ENCODE measurements around the gene LDLRAD4.

LDLRAD4 gene

DNA sequence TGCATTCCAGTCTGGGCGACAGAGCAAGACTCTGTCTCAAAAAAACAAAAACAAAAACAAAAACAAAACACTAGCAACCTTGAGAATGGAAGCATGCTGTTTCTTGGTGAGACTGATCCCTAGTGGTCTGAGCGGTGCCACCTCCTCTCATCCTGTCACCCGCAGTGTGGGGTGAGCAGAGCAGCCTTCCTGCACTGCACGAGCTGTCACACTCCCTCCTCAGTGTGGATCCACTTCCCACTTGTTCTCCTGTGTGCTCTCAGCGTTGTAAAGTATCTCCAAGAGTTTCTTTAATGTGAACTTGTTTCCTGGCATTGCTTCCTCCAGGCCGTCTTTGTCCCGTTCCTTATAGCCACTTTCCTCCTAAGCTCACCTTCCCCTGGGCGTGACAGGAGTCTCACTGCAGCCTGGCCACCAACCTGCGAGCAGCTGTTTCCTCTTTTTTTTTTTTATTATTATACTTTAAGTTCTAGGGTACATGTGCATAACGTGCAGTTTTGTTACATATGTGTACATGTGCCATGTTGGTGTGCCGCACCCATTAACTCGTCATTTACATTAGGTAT, 287.3 kb downstream of the LDLRAD4 start:
- Histone ChIP-seq H2BK120ac (ENCODE audit: low read depth, low read length) (no peak overlapping the region), H2AFZ (ENCODE audit: low read depth, low read length) (no peak overlapping the region), H2BK5ac (ENCODE audit: low read depth, low read length, poor library complexity, severe bottlenecking) (no peak overlapping the region), H3K23ac (ENCODE audit: low read length in 2 of 2) (no peak overlapping the region), H3K27me3 (ENCODE audit: control insufficient read depth in 1 of 2, insufficient read depth in 1 of 2, low read length in 2 of 2) (peaks cover 9 to 30% of the 10 kb centered on the region in 2 experiments), H2BK12ac (ENCODE audit: low read length in 2 of 2) (no peak overlapping the region), H3K4ac (ENCODE audit: low read depth in 1 of 2, low read length in 2 of 2) (no peak overlapping the region), H3K4me3 (ENCODE audit: insufficient read depth in 1 of 2, low read depth in 1 of 2, low read length in 2 of 2) (no peak overlapping the region), H3K9me3 (ENCODE audit: control insufficient read depth, low read length) (no peaks in the 10 kb centered on the region), H3K4me1 (ENCODE audit: control insufficient read depth, insufficient read depth, low read depth, low read length) (peaks cover 1% of the 10 kb centered on the region), H3K36me3 (ENCODE audit: control insufficient read depth in 1 of 2, insufficient read depth in 2 of 2, low read depth in 1 of 2, low read length in 2 of 2) (no peaks in the 10 kb centered on the region), H2BK15ac (ENCODE audit: low read depth, poor library complexity, severe bottlenecking) (no peak overlapping the region), H3K14ac (ENCODE audit: low read length in 2 of 2) (no peak overlapping the region), H3K4me2 (ENCODE audit: low read length, poor library complexity, severe bottlenecking) (no peak overlapping the region), H3K18ac (ENCODE audit: low read depth in 1 of 2, low read length in 2 of 2) (no peak overlapping the region), H3K27ac (ENCODE audit: low read length, poor library complexity, severe bottlenecking) (no peak overlapping the region), H3K79me1 (replicated peaks; ENCODE audit: low read length, poor library complexity, severe bottlenecking) (no peaks in the 10 kb centered on the region), H3K9ac (ENCODE audit: low read length) (no peak overlapping the region), H4K8ac (ENCODE audit: low read length) (no peak overlapping the region), H2AK5ac (ENCODE audit: low read length, severe bottlenecking) (no peak overlapping the region), H4K91ac (ENCODE audit: low read length) (no peak overlapping the region)
- WGBS, result 71% methylated on average over 9 of the region's 12 CpGs
- DNase-seq, result no peak

DNA sequence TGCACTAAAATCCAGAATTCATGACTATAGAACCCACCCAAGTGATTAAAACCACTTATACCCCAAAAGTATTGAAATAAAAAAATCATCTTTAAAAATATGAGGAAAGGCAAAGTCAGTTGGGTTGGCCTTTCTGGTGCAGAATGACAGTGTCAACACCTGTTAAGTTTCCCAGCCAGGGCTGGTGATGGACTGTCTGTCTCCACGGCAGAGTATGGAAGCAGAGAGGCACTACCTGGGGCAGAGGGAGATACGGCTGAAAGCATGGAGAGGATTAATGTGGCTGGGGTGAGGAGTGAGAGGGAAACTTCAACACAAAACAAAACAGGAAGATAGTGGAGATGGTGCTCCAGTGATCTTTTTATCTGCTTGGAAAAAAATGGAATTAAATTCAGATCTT, 292.0 kb downstream of the LDLRAD4 start:
- Histone ChIP-seq H3K27me3 (ENCODE audit: control insufficient read depth in 1 of 2, insufficient read depth in 1 of 2, low read length in 2 of 2) (peaks cover 0 to 14% of the 10 kb centered on the region in 2 experiments), H3K18ac (ENCODE audit: low read depth in 1 of 2, low read length in 2 of 2) (no peak overlapping the region), H4K91ac (ENCODE audit: low read length) (no peak overlapping the region), H2AFZ (ENCODE audit: low read depth, low read length) (no peak overlapping the region), H3K4me3 (ENCODE audit: insufficient read depth in 1 of 2, low read depth in 1 of 2, low read length in 2 of 2) (no peak overlapping the region), H3K23ac (ENCODE audit: low read length in 2 of 2) (no peak overlapping the region), H2BK12ac (ENCODE audit: low read length in 2 of 2) (no peak overlapping the region), H2AK5ac (ENCODE audit: low read length, severe bottlenecking) (no peak overlapping the region), H2BK15ac (ENCODE audit: low read depth, poor library complexity, severe bottlenecking) (no peak overlapping the region), H2BK120ac (ENCODE audit: low read depth, low read length) (no peak overlapping the region), H3K9me3 (ENCODE audit: control insufficient read depth, low read length) (no peaks in the 10 kb centered on the region), H3K4ac (ENCODE audit: low read depth in 1 of 2, low read length in 2 of 2) (no peak overlapping the region), H3K9ac (ENCODE audit: low read length) (no peak overlapping the region), H3K27ac (ENCODE audit: low read length, poor library complexity, severe bottlenecking) (no peak overlapping the region), H3K36me3 (ENCODE audit: control insufficient read depth in 1 of 2, insufficient read depth in 2 of 2, low read depth in 1 of 2, low read length in 2 of 2) (no peaks in the 10 kb centered on the region), H3K4me1 (ENCODE audit: control insufficient read depth, insufficient read depth, low read depth, low read length) (no peaks in the 10 kb centered on the region), H2BK5ac (ENCODE audit: low read depth, low read length, poor library complexity, severe bottlenecking) (no peak overlapping the region), H4K8ac (ENCODE audit: low read length) (no peak overlapping the region), H3K4me2 (ENCODE audit: low read length, poor library complexity, severe bottlenecking) (no peak overlapping the region), H3K79me1 (replicated peaks; ENCODE audit: low read length, poor library complexity, severe bottlenecking) (no peaks in the 10 kb centered on the region), H3K14ac (ENCODE audit: low read length in 2 of 2) (no peak overlapping the region)
- 86% methylated on average over 2 of the region's 2 CpGs for WGBS
- no peak for DNase-seq

DNA sequence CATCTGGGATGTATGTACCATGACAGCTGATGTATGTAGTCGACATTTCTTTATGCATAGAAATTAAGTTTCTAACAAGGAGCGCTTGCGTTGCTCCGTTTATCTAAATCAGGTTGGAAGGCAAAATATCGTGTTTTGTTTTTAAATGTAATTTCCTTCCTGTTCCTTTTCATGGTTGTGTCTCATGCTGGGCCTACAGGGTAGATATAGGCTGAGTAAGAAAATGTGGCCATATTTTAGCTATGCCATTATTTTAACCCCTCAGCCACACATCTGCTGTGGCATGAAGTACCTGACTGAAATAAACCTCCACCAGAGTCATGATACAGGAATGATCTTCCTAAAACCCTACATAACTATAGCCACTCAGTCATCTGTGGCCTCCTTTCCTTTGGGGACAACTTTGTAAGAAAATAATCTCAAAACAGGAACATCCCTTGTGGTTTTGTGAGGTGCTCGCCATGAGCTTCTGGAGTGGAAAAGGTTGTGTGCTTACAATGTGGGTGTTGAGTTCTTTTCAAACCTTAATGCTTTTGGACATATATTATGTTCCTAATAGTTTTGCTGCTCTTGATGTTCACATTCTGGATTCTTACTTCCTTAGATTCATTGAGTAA, 293.5 kb downstream of the LDLRAD4 start:
- H3K27ac ChIP-seq (ENCODE audit: low read length, poor library complexity, severe bottlenecking), result no peak overlapping the region

DNA sequence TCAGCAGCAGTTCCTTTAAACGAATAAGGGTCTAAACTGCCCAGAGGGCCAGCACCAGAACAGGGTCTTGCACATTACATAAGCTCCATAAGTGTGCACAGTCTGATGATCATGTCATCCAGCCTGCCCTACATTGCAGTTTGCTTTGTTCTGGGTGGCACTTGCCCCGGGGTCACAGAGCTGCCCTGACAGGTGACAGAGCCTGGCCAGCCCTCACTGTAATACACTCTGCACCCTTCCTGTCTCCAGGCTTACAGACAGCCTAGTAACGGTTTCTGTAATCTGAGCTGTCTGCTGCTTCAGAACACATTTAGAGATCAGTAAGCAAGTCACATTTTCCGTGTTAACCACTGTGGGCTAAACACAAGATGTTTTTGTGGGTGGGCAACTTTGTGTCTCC, 294.5 kb downstream of the LDLRAD4 start:
- H2BK12ac ChIP-seq (ENCODE audit: low read length in 2 of 2), result no peak overlapping the region
- H3K23ac ChIP-seq (ENCODE audit: low read length in 2 of 2), result no peak overlapping the region
- DNase-seq, result no peak
- H3K9me3 ChIP-seq (ENCODE audit: control insufficient read depth, low read length), result peaks cover 1% of the 10 kb centered on the region
- no peak overlapping the region for H3K4me3 ChIP-seq (ENCODE audit: insufficient read depth in 1 of 2, low read depth in 1 of 2, low read length in 2 of 2)
- whole genome bisulfite sequencing, result 72% methylated on average over 3 of the region's 4 CpGs
- H3K9ac ChIP-seq (ENCODE audit: low read length), result no peak overlapping the region
- no peak overlapping the region for H3K27ac ChIP-seq (ENCODE audit: low read length, poor library complexity, severe bottlenecking)
- no peak overlapping the region for H4K91ac ChIP-seq (ENCODE audit: low read length)
- peaks cover 0 to 14% of the 10 kb centered on the region in 2 experiments for H3K27me3 ChIP-seq (ENCODE audit: control insufficient read depth in 1 of 2, insufficient read depth in 1 of 2, low read length in 2 of 2)
- H3K4me2 ChIP-seq (ENCODE audit: low read length, poor library complexity, severe bottlenecking), result no peak overlapping the region
- H2BK15ac ChIP-seq (ENCODE audit: low read depth, poor library complexity, severe bottlenecking), result no peak overlapping the region
- no peak overlapping the region for H2BK120ac ChIP-seq (ENCODE audit: low read depth, low read length)
- no peaks in the 10 kb centered on the region for H3K36me3 ChIP-seq (ENCODE audit: control insufficient read depth in 1 of 2, insufficient read depth in 2 of 2, low read depth in 1 of 2, low read length in 2 of 2)
- H3K14ac ChIP-seq (ENCODE audit: low read length in 2 of 2), result no peak overlapping the region
- no peak overlapping the region for H4K8ac ChIP-seq (ENCODE audit: low read length)
- H2BK5ac ChIP-seq (ENCODE audit: low read depth, low read length, poor library complexity, severe bottlenecking), result no peak overlapping the region
- no peak overlapping the region for H2AK5ac ChIP-seq (ENCODE audit: low read length, severe bottlenecking)
- no peak overlapping the region for H2AFZ ChIP-seq (ENCODE audit: low read depth, low read length)
- H3K4me1 ChIP-seq (ENCODE audit: control insufficient read depth, insufficient read depth, low read depth, low read length), result no peaks in the 10 kb centered on the region
- H3K18ac ChIP-seq (ENCODE audit: low read depth in 1 of 2, low read length in 2 of 2), result no peak overlapping the region
- H3K79me1 ChIP-seq (replicated peaks; ENCODE audit: low read length, poor library complexity, severe bottlenecking), result no peaks in the 10 kb centered on the region
- no peak overlapping the region for H3K4ac ChIP-seq (ENCODE audit: low read depth in 1 of 2, low read length in 2 of 2)

More for the DNA sequence above, 293.5 kb downstream of the LDLRAD4 start:
- Histone ChIP-seq H2BK12ac (ENCODE audit: low read length in 2 of 2) (no peak overlapping the region), H2AFZ (ENCODE audit: low read depth, low read length) (no peak overlapping the region), H3K4ac (ENCODE audit: low read depth in 1 of 2, low read length in 2 of 2) (no peak overlapping the region), H2AK5ac (ENCODE audit: low read length, severe bottlenecking) (no peak overlapping the region), H2BK15ac (ENCODE audit: low read depth, poor library complexity, severe bottlenecking) (no peak overlapping the region), H3K14ac (ENCODE audit: low read length in 2 of 2) (no peak overlapping the region), H3K18ac (ENCODE audit: low read depth in 1 of 2, low read length in 2 of 2) (no peak overlapping the region), H3K9me3 (ENCODE audit: control insufficient read depth, low read length) (no peaks in the 10 kb centered on the region), H3K4me2 (ENCODE audit: low read length, poor library complexity, severe bottlenecking) (no peak overlapping the region), H3K79me1 (replicated peaks; ENCODE audit: low read length, poor library complexity, severe bottlenecking) (no peaks in the 10 kb centered on the region), H4K8ac (ENCODE audit: low read length) (no peak overlapping the region), H3K36me3 (ENCODE audit: control insufficient read depth in 1 of 2, insufficient read depth in 2 of 2, low read depth in 1 of 2, low read length in 2 of 2) (no peaks in the 10 kb centered on the region), H3K9ac (ENCODE audit: low read length) (no peak overlapping the region), H3K4me3 (ENCODE audit: insufficient read depth in 1 of 2, low read depth in 1 of 2, low read length in 2 of 2) (no peak overlapping the region), H2BK5ac (ENCODE audit: low read depth, low read length, poor library complexity, severe bottlenecking) (no peak overlapping the region), H3K23ac (ENCODE audit: low read length in 2 of 2) (no peak overlapping the region), H2BK120ac (ENCODE audit: low read depth, low read length) (no peak overlapping the region), H4K91ac (ENCODE audit: low read length) (no peak overlapping the region), H3K27me3 (ENCODE audit: control insufficient read depth in 1 of 2, insufficient read depth in 1 of 2, low read length in 2 of 2) (peaks cover 0 to 14% of the 10 kb centered on the region in 2 experiments), H3K4me1 (ENCODE audit: control insufficient read depth, insufficient read depth, low read depth, low read length) (no peaks in the 10 kb centered on the region)
- DNase-seq, result no peak
- WGBS, result 89% methylated on average over 6 of the region's 6 CpGs

Measured in mesenchymal stem cell (in vitro differentiated cells and primary cell).